MV-4-11 (cell line): ENCODE data around the gene MGAT5.

Source experiments
- DNase-seq: peaks from one replicate; lab custom pipeline; 2025; lab: John Stamatoyannopoulos, UW

The MGAT5 gene

GRCh38 chr2:134421556-134422328 is 167.9 kb downstream of the MGAT5 start:
- no peak for DNase-seq

GRCh38 chr2:134425724-134426496 is 172.0 kb downstream of the MGAT5 start:
- no peak for DNase-seq

DNA sequence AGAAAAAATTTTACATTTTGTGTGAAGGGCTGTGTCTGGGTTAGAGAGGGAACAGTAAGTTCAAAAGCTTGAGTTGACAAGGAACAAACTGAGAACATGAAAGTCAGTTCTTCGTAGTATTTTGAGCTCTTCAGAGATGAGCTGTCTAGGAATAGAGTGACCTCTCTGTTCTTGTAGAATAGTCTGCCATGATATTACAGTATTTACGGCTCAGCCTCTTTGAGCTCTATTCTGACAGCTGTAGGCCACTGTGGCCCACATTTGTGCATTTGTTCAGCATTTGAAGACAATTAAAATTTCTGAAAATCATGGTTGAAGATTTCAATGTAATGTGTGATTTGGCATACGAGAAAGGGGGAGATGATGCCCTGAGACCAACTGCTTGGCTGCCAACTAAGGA is 172.8 kb downstream of the MGAT5 start:
- DNase-seq, result no peak

GRCh38 chr2:134429886-134430285 is 176.0 kb downstream of the MGAT5 start:
- peak; percentile 36 for DNase-seq

DNA sequence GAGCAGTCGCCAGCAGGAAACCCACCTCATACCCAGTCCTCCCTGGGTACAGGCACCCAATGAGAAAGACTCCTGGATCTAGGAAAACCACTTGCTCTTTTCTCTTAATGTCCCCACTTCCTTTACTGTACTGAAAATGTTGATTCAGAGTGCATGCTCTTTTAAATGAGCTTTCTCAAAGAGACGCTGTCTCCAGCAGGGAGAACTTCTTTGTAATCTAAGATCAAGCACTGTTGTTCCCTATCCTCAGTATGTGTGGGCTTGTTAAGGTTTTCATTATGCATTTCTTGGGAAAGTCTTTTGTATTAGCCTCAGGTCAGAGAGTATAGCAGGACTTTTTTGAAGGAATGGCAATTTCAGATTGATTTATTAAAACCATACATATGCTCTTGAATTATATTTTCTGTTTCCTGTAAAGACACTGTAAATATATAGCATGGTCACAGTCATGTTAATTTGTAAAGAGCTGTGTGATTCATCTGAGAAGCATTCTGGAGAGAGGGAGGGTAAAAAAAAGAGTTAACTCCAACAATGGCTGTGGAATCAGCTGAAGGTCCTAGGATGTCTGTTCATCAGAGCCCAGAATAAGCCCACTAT is 178.1 kb downstream of the MGAT5 start:
- DNase-seq, result no peak

DNA sequence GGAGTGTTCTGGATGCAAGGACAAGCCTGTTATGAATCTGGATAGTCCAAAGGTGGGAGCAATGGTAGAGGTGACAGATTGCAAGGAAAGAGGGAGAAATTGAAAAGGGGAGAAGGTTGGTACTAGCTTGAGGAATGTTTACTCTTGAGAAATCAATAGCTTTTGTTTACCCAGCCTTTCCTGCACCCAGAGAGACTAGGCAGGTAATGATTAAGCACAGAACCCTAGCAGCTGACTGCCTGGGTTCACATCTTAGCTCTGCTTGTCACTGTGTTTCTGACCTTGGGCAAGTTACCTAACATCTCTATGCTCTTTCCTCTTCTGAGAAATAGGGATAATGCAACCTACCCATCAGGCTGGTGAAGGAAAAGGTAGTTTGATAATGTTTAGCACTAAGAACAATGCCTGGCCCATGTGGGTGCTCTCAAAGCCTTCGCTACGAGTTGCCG is 178.6 kb downstream of the MGAT5 start:
- DNase-seq, result no peak

GRCh38 chr2:134433469-134433868 is 179.6 kb downstream of the MGAT5 start:
- no peak for DNase-seq

DNA sequence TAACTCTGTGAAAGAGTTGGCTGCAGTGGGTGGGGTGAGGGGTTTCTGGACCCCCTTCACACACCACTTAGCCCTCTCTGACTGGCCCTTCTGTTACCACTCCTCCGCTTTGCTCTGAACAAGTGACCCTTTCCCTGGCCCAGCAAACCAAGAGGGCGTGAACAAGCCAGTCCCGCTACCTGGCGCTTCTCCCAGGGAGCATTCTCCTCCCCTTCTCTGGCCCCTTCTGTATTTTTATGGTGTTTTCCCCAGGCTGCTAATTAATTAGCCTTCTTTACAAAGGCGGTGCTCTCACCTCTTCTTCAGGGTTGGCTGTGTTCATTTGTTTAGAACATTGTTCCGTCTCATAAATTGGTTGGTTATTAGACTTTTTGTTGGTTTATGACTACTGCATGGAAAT is 180.1 kb downstream of the MGAT5 start:
- no peak for DNase-seq

DNA sequence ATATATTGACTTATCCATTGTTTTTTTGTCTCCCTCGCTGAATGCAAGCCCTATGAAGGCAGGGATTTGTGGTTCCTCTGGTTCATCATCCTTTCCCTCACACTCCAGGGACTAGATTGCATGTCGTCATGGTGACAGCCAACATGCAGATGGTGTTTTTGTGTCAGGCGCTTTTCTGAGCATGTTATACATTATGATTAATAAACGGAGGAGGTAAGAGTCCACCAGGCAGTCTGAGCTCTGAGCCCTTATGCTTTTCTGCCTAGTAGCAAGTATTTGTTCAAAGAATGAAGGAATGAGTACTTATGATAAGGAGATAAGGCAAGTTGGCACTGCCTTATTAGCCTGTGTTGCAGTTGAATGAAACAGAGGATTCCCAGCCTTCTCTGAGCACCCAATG is 181.6 kb downstream of the MGAT5 start:
- no peak for DNase-seq

GRCh38 chr2:134435936-134436335 is 182.1 kb downstream of the MGAT5 start:
- DNase-seq, result no peak

DNA sequence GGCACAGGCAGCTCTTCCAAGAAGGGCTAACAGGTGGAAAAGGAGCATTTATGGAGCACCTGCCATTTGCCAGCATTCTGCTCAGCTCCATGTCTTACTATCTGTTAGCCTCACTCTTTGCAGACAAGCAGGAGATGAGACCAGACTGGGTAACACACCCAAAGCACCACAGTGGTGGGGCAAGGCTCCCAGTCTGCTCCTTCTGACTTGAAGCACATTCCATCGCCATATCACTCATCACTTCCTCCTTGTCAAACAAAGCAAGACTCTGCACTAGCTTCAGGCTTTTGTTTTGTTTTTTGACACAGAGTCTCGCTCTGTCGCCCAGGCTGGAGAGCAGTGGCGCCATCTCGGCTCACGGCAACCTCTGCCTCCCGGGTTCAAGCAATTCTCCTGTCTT is 182.8 kb downstream of the MGAT5 start:
- DNase-seq, result peak; percentile 19

DNA sequence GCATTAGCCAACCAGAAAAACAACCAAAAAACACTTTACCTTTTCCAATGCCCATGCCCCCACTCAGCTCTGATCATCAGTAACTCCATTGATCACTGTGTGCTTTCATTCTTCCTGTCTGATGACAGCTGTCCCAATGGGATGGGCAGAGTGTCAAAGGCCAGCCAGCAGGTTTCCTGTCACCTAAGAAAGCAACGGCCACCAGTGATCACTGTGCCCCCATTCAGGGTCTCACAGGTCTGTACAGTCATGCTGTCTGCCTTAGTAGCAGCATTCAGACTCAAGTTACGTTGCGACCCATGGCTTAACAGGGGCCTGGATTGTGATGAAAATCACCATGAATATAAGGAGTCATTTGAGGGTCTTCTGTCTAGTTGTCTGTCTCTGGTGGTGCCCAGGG is 184.5 kb downstream of the MGAT5 start:
- no peak for DNase-seq

DNA sequence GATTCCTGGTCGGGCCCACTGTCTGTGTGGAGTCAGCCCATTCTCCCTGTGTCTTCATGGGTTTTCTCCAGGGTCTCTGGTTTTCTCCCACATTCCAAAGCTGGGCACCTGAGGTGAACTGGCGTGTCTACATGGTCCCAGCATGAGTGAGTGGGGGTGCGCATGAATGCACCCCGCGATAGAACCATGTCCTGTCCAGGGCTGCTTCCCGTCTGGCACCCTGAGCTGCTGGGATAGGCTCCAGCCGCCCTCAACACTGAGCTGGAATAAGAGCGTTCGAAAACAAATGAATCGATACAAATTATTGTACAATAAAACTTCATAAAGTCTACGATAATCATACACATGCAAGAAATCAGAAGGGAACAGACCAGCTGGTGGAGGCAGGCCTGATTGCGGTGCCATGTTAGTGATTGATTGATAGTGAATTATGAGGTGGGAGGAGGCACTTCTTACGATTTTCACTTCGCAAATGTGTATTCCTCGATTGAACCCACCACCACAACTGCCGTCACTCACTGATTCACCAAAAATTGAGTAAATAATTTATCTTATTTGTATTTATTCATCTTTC is 186.6 kb downstream of the MGAT5 start:
- no peak for DNase-seq

DNA sequence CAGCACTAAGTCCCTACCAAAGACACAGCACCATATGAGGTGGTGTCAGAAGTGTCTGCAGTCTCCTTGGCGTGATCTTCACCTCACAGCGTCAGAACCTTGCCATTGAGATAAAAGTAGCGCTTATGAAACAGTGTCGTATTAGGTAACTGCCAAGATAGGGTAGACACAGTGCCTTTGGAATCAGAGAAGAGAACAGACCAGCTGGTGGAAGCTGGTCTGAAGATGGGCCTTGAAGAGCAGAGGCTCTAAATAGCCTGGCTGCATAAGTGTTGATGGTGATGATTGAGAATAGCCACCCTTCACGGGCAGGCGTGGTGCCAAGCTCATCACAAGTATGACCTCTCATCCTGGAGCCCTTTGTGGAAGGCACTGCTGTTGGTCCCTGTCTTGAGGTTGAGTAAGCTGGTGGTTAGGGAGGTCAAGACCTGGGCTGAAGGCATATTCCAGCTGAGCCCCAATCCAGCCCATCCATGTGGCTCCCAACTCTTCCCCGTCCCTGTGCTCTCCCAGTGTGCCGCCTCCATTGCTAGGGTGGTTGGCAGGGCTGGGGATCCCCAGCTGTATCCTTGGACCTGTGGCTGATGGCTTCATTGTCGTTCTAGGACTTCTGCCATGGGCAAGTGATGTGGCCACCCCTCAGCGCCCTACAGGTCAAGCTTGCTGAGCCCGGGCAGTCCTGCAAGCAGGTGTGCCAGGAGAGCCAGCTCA is 187.4 kb downstream of the MGAT5 start:
- no peak for DNase-seq

DNA sequence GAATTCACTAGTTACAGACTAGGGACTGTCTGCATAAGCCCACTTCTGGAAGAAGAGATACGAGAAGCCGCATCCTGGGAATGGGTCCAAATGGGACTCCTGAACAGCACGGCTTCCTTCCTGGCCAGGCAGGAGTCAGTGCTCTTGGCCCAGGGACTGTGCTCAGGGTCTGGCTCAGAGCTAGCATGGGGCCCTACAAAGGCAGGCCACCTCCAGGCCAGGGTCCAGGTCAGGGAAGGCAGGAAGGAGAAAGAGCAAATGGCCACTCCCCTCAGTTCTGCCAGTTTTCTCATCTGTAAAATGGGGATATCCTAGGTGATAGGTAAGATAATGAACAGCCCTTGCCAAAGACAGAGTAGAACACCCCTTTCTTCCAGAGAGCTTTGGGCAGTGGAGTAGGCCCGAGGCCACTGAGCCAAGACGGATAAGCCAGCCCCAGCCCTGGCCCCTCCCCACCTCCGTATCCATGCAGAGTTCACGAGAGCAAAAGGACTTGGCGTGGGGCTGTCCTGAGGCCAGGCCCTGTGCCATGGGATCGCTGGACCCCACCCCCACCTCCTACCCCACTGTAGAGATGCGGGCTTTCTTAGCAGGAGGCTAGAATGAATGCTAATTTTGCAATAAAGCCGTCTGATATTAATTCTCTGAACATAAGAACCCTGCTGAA is 190.1 kb downstream of the MGAT5 start:
- DNase-seq, result no peak

- no peak for DNase-seq
These were observed 191.2 kb downstream of the MGAT5 start for GRCh38 chr2:134445116-134445515.

DNA sequence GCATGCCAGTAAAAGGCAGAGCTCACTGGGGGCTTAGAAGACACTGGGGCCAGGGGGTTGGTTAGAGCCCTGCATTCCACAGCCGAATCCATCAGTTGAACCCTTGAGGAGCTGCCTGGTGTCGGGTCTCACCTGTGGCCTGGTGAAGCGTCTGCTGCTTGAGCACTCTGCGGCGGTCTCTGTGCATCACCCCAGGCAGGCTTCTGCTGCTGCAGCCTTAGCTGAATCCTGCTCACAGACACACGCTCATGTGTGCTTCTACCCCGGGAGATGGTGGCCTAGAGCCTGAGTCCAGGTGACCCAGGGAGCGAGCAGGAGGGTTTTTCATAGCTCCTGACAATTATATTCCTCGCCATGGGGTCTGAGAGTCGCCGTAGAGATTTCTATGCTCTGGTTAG is 192.1 kb downstream of the MGAT5 start:
- no peak for DNase-seq

GRCh38 chr2:134446383-134447017 is 192.6 kb downstream of the MGAT5 start:
- DNase-seq, result no peak

DNA sequence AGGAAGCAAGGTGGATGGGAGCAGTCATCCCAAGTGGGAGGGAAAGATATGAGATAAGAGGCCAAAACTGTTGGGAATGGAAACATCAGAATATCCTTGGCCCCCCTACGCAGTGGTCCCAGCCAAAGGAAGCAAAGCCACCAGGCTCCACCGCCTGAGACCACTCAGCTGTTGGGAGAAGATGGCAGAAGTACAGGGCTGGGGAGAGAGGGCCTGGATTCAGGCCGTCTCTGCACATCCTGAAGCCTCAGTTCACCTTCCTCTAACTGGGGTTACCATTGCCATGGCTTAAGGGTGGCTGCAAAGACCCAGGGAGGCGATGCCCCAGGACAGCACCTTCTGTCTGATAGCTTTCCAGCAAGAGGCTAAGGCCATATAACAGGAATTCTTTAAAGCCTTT is 193.8 kb downstream of the MGAT5 start:
- DNase-seq, result no peak

DNA sequence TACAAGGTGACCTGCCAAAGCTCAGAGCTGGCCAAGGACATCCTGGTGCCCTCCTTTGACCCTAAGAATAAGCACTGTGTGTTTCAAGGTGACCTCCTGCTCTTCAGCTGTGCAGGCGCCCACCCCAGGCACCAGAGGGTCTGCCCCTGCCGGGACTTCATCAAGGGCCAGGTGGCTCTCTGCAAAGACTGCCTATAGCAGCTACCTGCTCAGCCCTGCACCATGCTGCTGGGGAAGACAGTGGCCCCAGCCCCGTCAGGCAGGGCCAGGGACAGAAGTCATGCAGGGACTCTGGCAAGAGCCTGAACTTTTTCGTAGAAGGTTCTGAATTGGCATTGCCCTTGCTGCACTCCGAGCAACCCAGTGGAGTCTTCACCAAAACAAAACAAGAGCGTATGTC is 194.8 kb downstream of the MGAT5 start:
- DNase-seq, result no peak

DNA sequence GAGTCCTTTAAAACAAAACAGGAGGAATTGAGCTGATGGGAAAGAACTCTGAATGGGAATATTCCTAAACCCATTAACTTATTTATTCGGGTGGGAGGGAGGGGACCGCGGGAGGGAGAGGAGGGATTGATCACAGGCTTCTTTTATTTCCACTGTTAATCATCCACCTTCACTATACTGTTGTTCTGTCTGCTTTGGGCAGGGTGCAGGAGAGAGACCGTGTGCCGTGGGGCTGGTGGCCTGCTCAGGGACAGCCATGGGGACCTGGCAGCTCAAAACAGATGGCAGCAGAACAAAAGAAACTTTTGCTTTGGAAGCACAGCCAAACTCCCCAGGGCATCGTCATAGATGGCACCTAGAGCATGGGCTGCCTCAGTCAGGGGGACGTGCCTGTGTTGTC is 195.3 kb downstream of the MGAT5 start:
- DNase-seq, result no peak
